ENCODE measurements around the gene SAMD14. TPM values are rescaled to one million over a fixed set of nuclear protein-coding genes. Genes with fewer than 3 reads are reported as not detected.
A peak's percentile ranks its signal among the peaks of the same experiment; 100 is the strongest.

SAMD14 gene
- total RNA-seq, 1 donor from 2014 or later: 1.0 TPM

- H3K27me3 ChIP-seq (ENCODE audit: control insufficient read depth in 3 of 3, insufficient read depth in 3 of 3, low read length in 3 of 3): no peaks in the 10 kb centered on the region
- no peaks in the 10 kb centered on the region for H3K9me3 ChIP-seq (ENCODE audit: control insufficient read depth in 3 of 3, low read length in 3 of 3)
- peak within 1 kb of the TSS; percentile 98 for H3K27ac ChIP-seq (ENCODE audit: low read depth, low read length)
- H3K9ac ChIP-seq (ENCODE audit: low read depth in 1 of 3, low read length in 3 of 3): peak within 1 kb of the TSS; percentile 97 to 100 (median 100)
- H3K4me3 ChIP-seq (ENCODE audit: low read length in 3 of 3): peak within 1 kb of the TSS; percentile 74 to 91 (median 82)
- peaks cover 70 to 90% (median 80%) of the 10 kb centered on the region in 3 donors for H3K4me1 ChIP-seq (ENCODE audit: control insufficient read depth in 3 of 3, insufficient read depth in 3 of 3, low read length in 3 of 3)
- H3K36me3 ChIP-seq (ENCODE audit: control insufficient read depth in 3 of 3, insufficient read depth in 3 of 3, low read length in 3 of 3): peaks cover 17 to 26% (median 25%) of the 10 kb centered on the region in 3 donors
Observed at GRCh38 chr17:50165867-50166517, 36.0 kb upstream of the SAMD14 start, which contains the start of gene SGCA. TSS of gene SGCA (plus strand) at chr17:50166005. CDS start at chr17:50166041, 36 bp downstream.

DNA sequence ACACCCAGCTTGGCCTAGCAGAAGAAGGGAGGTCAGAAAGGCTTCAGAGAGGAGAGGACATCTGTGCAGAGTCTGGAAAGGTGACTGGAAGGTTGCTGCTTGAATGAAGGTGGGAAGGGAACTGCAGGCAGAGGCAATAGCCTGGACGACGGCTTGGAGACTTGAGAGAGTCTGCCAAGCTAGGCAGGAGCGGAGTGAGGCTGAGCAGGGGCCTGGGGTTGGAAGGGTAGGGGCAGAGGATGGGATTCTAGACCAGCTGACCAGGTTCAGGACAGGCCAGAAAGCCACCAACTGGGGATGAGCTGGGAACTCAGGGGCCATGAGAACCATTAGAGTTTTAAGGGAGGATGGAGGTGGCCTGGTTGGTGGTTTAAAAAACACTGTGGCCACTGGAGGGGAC is 35.5 kb upstream of the SAMD14 start:
- no peaks in the 10 kb centered on the region for H3K9me3 ChIP-seq (ENCODE audit: control insufficient read depth in 3 of 3, low read length in 3 of 3)
- H3K36me3 ChIP-seq (ENCODE audit: control insufficient read depth in 3 of 3, insufficient read depth in 3 of 3, low read length in 3 of 3): peaks cover 16 to 24% (median 20%) of the 10 kb centered on the region in 3 donors
- H3K4me1 ChIP-seq (ENCODE audit: control insufficient read depth in 3 of 3, insufficient read depth in 3 of 3, low read length in 3 of 3): peaks cover 68 to 88% (median 79%) of the 10 kb centered on the region in 3 donors
- peak overlapping the region; percentile 98 for H3K27ac ChIP-seq (ENCODE audit: low read depth, low read length)
- H3K4me3 ChIP-seq (ENCODE audit: low read length in 3 of 3): peak overlapping the region; percentile 74 to 91 (median 82)
- peak overlapping the region; percentile 97 to 100 (median 100) for H3K9ac ChIP-seq (ENCODE audit: low read depth in 1 of 3, low read length in 3 of 3)
- no peaks in the 10 kb centered on the region for H3K27me3 ChIP-seq (ENCODE audit: control insufficient read depth in 3 of 3, insufficient read depth in 3 of 3, low read length in 3 of 3)

- H3K27me3 ChIP-seq (ENCODE audit: control insufficient read depth in 3 of 3, insufficient read depth in 3 of 3, low read length in 3 of 3): no peaks in the 10 kb centered on the region
- H3K9me3 ChIP-seq (ENCODE audit: control insufficient read depth in 3 of 3, low read length in 3 of 3): no peaks in the 10 kb centered on the region
- peaks cover 64 to 84% (median 75%) of the 10 kb centered on the region in 3 donors for H3K4me1 ChIP-seq (ENCODE audit: control insufficient read depth in 3 of 3, insufficient read depth in 3 of 3, low read length in 3 of 3)
- H3K27ac ChIP-seq (ENCODE audit: low read depth, low read length): peak overlapping the region; percentile 98
- H3K4me3 ChIP-seq (ENCODE audit: low read length in 3 of 3): peak overlapping the region; percentile 74 to 91 (median 82)
- H3K36me3 ChIP-seq (ENCODE audit: control insufficient read depth in 3 of 3, insufficient read depth in 3 of 3, low read length in 3 of 3): peaks cover 12 to 20% (median 16%) of the 10 kb centered on the region in 3 donors
- H3K9ac ChIP-seq (ENCODE audit: low read depth in 1 of 3, low read length in 3 of 3): peak overlapping the region; percentile 97 to 100 (median 100)
Observed at GRCh38 chr17:50165066-50165465, 35.1 kb upstream of the SAMD14 start.

GRCh38 chr17:50164697-50164988 is 34.7 kb upstream of the SAMD14 start:
- peaks cover 60 to 80% (median 71%) of the 10 kb centered on the region in 3 donors for H3K4me1 ChIP-seq (ENCODE audit: control insufficient read depth in 3 of 3, insufficient read depth in 3 of 3, low read length in 3 of 3)
- peak overlapping the region; percentile 74 to 91 (median 82) for H3K4me3 ChIP-seq (ENCODE audit: low read length in 3 of 3)
- H3K27me3 ChIP-seq (ENCODE audit: control insufficient read depth in 3 of 3, insufficient read depth in 3 of 3, low read length in 3 of 3): no peaks in the 10 kb centered on the region
- peak overlapping the region; percentile 98 for H3K27ac ChIP-seq (ENCODE audit: low read depth, low read length)
- peak overlapping the region; percentile 24 to 100 (median 97) for H3K9ac ChIP-seq (ENCODE audit: low read depth in 1 of 3, low read length in 3 of 3)
- peaks cover 8 to 16% (median 12%) of the 10 kb centered on the region in 3 donors for H3K36me3 ChIP-seq (ENCODE audit: control insufficient read depth in 3 of 3, insufficient read depth in 3 of 3, low read length in 3 of 3)
- H3K9me3 ChIP-seq (ENCODE audit: control insufficient read depth in 3 of 3, low read length in 3 of 3): no peaks in the 10 kb centered on the region

- peaks cover 54 to 74% (median 65%) of the 10 kb centered on the region in 3 donors for H3K4me1 ChIP-seq (ENCODE audit: control insufficient read depth in 3 of 3, insufficient read depth in 3 of 3, low read length in 3 of 3)
- no peaks in the 10 kb centered on the region for H3K9me3 ChIP-seq (ENCODE audit: control insufficient read depth in 3 of 3, low read length in 3 of 3)
Observed at GRCh38 chr17:50163843-50164696, 34.1 kb upstream of the SAMD14 start.

DNA sequence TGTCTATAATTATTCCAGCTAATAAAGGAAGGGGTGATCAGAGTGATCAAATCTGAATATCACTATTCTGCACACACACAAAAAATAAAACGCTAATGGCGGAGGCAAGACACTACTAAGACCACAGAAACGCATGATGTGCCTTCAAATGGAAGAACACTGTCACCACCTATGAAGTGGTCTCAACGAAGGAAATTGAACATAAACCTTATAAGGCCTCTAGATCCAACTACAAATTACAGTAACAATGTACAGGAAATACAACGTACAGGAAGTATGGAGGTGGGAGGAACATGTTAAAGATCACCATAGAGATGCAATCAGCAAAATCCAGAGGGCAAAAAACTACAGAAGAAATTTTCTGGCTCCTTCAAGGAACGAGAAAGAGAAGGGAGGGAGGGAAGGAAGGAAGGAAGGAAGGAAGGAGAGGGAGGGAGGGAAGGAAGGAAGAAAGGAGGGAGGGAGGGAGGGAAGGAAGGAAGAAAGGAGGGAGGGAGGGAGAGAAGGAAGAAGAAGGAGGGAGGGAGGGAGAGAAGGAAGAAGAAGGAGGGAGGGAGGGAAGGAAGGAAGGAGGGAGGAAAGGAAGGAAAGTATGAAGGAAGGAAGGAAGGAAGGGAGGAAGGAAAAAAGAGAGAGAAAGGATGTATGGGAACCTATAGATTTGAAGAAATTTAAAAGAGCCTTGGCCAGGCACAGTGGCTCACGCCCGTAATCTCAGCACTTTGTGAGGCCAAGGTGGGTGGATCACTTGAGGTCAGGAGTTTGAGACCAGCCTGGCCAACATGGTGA is 32.7 kb upstream of the SAMD14 start:
- no peaks in the 10 kb centered on the region for H3K9me3 ChIP-seq (ENCODE audit: control insufficient read depth in 3 of 3, low read length in 3 of 3)
- peaks cover 44 to 67% (median 51%) of the 10 kb centered on the region in 3 donors for H3K4me1 ChIP-seq (ENCODE audit: control insufficient read depth in 3 of 3, insufficient read depth in 3 of 3, low read length in 3 of 3)
- H3K36me3 ChIP-seq (ENCODE audit: control insufficient read depth in 3 of 3, insufficient read depth in 3 of 3, low read length in 3 of 3): no peaks in the 10 kb centered on the region
- no peak overlapping the region for H3K4me3 ChIP-seq (ENCODE audit: low read length in 3 of 3)
- no peaks in the 10 kb centered on the region for H3K27me3 ChIP-seq (ENCODE audit: control insufficient read depth in 3 of 3, insufficient read depth in 3 of 3, low read length in 3 of 3)
- no peak overlapping the region for H3K9ac ChIP-seq (ENCODE audit: low read depth in 1 of 3, low read length in 3 of 3)
- no peak overlapping the region for H3K27ac ChIP-seq (ENCODE audit: low read depth, low read length)

More at GRCh38 chr17:50163843-50164696, 34.1 kb upstream of the SAMD14 start:
- Histone ChIP-seq H3K4me3 (ENCODE audit: low read length in 3 of 3) (peak overlapping the region in 2 of 3 donors; percentile 74 to 91), H3K27ac (ENCODE audit: low read depth, low read length) (peak overlapping the region; percentile 98), H3K36me3 (ENCODE audit: control insufficient read depth in 3 of 3, insufficient read depth in 3 of 3, low read length in 3 of 3) (peaks cover 5 to 12% (median 6%) of the 10 kb centered on the region in 3 donors), H3K27me3 (ENCODE audit: control insufficient read depth in 3 of 3, insufficient read depth in 3 of 3, low read length in 3 of 3) (no peaks in the 10 kb centered on the region), H3K9ac (ENCODE audit: low read depth in 1 of 3, low read length in 3 of 3) (peak overlapping the region; percentile 41 to 100 (median 47))

DNA sequence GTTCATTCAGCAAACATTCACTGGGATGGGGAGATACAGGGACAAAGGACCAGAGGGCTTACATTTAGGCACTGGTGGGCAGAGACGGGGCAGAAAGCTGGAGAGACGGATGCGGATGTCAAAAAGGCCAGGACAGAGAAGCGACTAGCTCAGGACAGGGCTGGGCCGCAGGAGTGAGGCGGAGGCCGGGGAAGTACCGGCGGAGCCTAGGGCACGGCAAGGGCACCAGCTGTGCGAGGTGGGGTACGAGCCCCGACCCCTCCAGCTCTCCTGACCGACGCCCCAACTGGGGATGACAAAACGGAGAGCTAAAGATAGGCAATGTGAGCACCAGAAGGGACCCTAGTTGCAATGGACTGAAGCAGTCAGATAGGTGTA is 31.9 kb upstream of the SAMD14 start:
- H3K9ac ChIP-seq (ENCODE audit: low read depth in 1 of 3, low read length in 3 of 3): peak overlapping the region in 2 of 3 donors; percentile 2 to 38
- H3K4me1 ChIP-seq (ENCODE audit: control insufficient read depth in 3 of 3, insufficient read depth in 3 of 3, low read length in 3 of 3): peaks cover 42 to 60% (median 43%) of the 10 kb centered on the region in 3 donors
- no peak overlapping the region for H3K27ac ChIP-seq (ENCODE audit: low read depth, low read length)
- H3K4me3 ChIP-seq (ENCODE audit: low read length in 3 of 3): peak overlapping the region; percentile 74 to 85 (median 84)
- no peaks in the 10 kb centered on the region for H3K27me3 ChIP-seq (ENCODE audit: control insufficient read depth in 3 of 3, insufficient read depth in 3 of 3, low read length in 3 of 3)
- no peaks in the 10 kb centered on the region for H3K9me3 ChIP-seq (ENCODE audit: control insufficient read depth in 3 of 3, low read length in 3 of 3)
- H3K36me3 ChIP-seq (ENCODE audit: control insufficient read depth in 3 of 3, insufficient read depth in 3 of 3, low read length in 3 of 3): no peaks in the 10 kb centered on the region

- Histone ChIP-seq H3K4me1 (ENCODE audit: control insufficient read depth in 3 of 3, insufficient read depth in 3 of 3, low read length in 3 of 3) (peaks cover 40 to 55% (median 42%) of the 10 kb centered on the region in 3 donors), H3K4me3 (ENCODE audit: low read length in 3 of 3) (peak overlapping the region; percentile 74 to 85 (median 84)), H3K27ac (ENCODE audit: low read depth, low read length) (peak overlapping the region; percentile 21), H3K9ac (ENCODE audit: low read depth in 1 of 3, low read length in 3 of 3) (peak overlapping the region; percentile 50 to 86 (median 75)), H3K27me3 (ENCODE audit: control insufficient read depth in 3 of 3, insufficient read depth in 3 of 3, low read length in 3 of 3) (no peaks in the 10 kb centered on the region), H3K9me3 (ENCODE audit: control insufficient read depth in 3 of 3, low read length in 3 of 3) (no peaks in the 10 kb centered on the region), H3K36me3 (ENCODE audit: control insufficient read depth in 3 of 3, insufficient read depth in 3 of 3, low read length in 3 of 3) (no peaks in the 10 kb centered on the region)
Observed at GRCh38 chr17:50161023-50161910, 31.3 kb upstream of the SAMD14 start.

GRCh38 chr17:50157891-50158290 is 27.9 kb upstream of the SAMD14 start:
- Histone ChIP-seq H3K4me3 (ENCODE audit: low read length in 3 of 3) (no peak overlapping the region), H3K27ac (ENCODE audit: low read depth, low read length) (no peak overlapping the region), H3K4me1 (ENCODE audit: control insufficient read depth in 3 of 3, insufficient read depth in 3 of 3, low read length in 3 of 3) (peaks cover 43 to 53% (median 45%) of the 10 kb centered on the region in 3 donors), H3K9me3 (ENCODE audit: control insufficient read depth in 3 of 3, low read length in 3 of 3) (no peaks in the 10 kb centered on the region), H3K9ac (ENCODE audit: low read depth in 1 of 3, low read length in 3 of 3) (no peak overlapping the region), H3K27me3 (ENCODE audit: control insufficient read depth in 3 of 3, insufficient read depth in 3 of 3, low read length in 3 of 3) (no peaks in the 10 kb centered on the region), H3K36me3 (ENCODE audit: control insufficient read depth in 3 of 3, insufficient read depth in 3 of 3, low read length in 3 of 3) (no peaks in the 10 kb centered on the region)
